ENCODE measurements around the gene TMPRSS11A.

TMPRSS11A gene

GRCh38 chr4:67911638-67912037 lies 51.7 kb downstream of the TMPRSS11A start:
- no peak for DNase-seq (ENCODE audit: low read depth)

DNA sequence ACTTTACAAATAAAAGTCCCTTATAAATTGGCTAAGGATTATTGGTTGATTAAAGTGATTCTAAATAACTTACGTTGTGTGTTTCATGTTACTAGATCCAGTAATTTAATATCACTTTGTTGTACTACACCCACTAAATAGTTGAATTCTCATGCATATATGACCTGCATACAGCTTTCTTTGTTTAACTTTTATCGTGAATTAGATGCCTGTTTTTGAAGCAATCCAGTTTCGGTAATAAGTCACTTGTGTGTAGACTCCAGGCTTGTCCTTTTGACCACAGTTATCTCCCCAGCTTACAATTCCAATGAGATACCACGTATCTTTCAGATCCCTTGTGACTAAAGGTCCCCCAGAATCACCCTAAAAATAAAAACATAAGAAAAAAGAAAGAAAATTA lies 52.2 kb downstream of the TMPRSS11A start:
- no peak for DNase-seq (ENCODE audit: low read depth)

DNA sequence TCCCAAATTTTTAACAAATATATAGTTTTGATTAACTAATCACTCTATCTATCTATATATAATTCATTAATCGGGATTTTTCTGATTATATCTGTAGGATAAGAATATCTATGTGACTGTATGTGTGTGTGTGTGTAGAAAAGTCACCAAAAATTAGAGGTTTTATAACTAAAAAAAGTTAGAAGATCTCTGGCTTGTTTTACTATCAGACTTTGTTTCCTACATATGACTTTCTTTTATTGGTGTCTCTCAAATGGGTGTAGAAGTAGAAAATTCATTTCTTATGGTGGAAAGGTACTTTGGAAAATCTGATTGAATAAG lies 52.7 kb downstream of the TMPRSS11A start:
- DNase-seq (ENCODE audit: low read depth), result no peak

DNA sequence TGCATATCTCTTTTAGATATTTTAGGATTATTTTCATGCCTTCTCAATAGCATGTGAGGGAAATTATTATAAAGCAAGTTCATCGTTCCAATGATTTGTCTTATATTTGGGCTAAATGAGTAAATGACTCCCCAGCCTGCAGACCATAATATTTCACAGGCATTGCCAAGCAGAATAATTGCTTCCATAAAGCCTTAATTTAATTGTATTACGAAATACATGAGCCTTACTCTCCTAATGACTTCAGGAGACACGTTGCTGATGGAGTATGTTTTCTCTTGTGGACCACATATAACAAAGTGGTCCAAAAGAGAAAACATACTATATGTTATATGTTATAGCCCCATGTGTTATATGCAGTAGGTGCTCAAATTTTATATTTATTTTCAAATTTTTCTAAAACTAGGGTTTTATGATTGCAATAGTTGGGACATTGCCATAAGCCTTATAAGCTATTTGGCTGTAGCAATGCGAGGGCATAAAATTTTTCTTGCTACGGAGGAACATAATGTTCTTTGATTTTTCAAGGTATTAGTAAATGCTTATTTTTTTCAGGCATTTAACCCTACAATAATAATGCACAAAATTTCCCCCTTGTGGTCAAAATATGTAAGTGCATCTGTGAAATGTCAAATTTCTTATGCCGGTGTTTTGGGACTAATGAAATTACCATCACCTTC lies 53.2 kb downstream of the TMPRSS11A start:
- no peak for DNase-seq (ENCODE audit: low read depth)

GRCh38 chr4:67907650-67908049 lies 55.6 kb downstream of the TMPRSS11A start:
- no peak for DNase-seq (ENCODE audit: low read depth)

- no peak for DNase-seq (ENCODE audit: low read depth)
Measured at GRCh38 chr4:67899096-67899495, 64.2 kb downstream of the TMPRSS11A start.

- no peak for DNase-seq (ENCODE audit: low read depth)
Measured at GRCh38 chr4:67897686-67898085, 65.6 kb downstream of the TMPRSS11A start.

DNA sequence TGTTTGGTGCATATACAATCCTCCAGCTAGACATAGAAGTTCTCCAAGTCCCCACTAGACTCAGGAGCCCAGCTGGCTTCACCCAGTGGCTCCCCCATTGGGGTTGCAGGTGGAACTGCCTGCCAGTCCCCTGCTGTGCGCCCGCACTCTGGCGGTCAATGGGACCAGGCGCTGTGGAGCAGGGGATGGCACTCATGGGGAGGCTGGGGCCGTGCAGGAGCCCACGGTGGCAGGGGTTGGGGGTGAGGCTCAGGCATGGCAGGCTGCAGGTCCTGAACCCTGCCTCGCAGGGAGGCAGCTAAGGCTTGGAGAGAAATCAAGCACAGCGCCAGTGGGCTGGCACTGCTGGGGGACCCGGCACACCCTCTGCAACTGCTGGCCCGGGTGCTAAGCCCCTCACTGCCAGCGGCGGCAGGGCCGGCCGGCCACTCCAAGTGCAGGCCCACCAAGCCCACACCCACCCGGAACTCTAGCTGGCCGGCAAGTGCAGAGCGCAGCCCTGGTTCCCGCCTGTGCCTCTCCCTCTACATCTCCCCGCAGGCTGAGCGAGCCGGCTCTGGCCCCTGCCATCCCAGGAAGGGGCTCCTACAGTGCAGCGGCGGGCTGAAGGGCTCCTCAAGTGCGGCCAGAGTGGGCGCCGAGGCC lies 66.8 kb downstream of the TMPRSS11A start:
- DNase-seq (ENCODE audit: low read depth), result no peak

DNA sequence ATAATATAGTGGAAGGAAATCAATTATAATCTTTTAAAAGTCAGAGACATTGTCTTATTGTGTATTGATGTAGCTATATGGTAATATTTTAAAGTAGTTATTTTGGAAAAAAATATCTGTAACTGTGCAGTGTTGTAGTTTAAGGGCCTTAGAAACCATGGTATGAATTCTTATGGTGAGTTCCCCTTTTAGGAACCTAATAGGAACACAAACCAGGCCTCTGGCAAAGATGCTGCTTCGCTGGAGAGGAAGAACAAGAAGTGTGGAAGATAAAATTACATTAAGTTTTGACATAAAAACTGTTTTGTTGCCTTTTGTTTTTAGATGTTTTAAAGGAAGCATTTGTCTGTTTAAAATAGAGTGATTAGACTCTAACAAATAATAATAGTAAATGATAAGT lies 68.6 kb downstream of the TMPRSS11A start:
- DNase-seq (ENCODE audit: low read depth), result no peak

DNA sequence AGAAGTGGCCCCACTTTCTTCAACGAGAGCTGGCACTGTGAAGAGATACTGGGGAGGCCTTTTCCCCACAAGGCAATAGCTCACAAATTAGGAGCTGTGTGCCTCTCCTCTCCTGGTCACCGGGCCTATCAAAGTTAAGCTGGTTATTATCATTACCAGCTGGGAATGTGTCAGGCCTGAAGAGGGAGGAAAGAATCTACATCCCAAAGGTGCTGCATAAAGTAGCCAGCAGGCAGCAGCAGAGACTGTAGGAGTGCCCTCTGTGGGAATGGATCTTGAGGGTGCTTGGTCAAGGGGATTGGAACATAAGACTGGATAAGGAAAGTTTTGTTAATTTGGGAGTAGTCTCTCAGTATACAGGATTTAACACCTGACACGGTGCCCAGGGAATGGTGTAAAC lies 70.4 kb downstream of the TMPRSS11A start:
- DNase-seq (ENCODE audit: low read depth), result no peak

DNA sequence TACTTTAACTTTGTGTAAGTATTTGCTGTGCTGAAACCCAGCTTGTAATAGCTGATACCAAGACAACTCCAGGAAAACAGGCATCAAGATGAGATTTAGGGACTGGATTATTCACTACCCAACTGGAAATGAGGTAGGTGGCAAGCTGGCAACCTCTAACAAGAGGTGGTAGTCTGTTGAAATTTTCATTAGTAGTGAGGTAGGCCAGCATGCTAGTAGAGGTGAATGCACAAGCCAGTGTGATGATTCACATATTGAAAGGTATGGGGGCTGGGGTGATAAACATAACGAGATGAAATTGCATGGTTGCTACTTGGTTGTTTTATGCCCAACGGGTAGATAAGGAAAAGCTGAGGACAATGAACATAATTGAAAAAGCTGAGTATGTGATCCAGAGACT lies 71.0 kb downstream of the TMPRSS11A start:
- DNase-seq (ENCODE audit: low read depth), result no peak

DNA sequence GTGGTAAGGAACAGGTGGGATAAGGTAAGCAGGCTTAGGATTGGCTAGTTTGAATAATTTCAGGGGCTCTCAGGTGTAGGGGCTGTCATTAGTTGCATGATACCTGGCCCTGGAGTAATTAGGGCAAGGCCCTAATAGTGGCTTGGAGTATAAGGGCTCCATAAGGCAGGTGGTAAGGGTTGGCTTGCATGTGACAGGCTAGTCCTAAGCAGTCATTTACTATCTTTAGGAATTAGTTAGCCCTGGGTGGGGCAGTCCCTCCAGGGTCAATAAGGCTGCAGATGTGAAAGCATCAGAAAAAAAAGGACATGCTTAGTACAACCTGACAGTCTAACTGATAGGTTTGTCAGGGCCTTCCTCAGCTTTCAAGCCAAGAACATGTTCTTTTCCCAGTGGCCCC lies 71.6 kb downstream of the TMPRSS11A start:
- no peak for DNase-seq (ENCODE audit: low read depth)

DNA sequence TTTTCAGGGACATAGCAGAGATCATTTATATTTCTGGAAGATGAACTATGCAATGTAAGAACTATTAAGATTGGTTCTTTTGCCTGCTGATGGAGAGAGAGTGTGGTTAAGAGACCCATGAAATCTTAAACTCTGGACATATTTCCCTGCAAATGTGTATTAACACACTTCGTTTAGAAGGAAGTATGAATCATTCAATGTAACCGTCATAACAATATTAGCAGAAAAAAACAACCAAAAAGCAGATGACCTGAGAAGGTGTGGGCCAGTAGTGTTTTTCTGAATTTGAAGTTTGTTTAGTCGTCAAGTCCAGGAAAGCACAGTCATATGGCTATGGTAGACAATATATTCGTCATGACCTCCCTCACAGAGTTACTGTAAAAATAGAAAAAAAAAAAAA lies 77.0 kb downstream of the TMPRSS11A start:
- no peak for DNase-seq (ENCODE audit: low read depth)

DNA sequence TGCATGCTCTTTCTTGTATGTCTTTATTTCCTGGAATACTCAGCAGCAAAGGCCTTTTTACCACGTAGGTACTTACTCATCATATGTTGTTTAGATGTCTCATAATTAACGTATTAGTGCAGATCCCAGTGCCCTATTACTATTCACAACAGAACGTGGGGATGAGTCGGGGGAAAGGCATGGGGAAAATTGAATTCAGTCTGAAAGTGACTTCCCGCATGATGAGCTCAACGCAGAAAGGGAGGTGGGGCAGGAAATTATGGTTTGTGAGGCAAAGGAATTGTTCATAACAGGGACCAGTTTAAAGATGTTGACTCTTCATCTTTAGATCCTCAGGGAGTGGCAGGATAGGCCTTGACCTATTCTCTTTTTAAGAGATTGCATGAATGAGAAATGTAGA lies 77.5 kb downstream of the TMPRSS11A start:
- no peak for DNase-seq (ENCODE audit: low read depth)

- no peak for DNase-seq (ENCODE audit: low read depth)
Measured at GRCh38 chr4:67884701-67885100, 78.6 kb downstream of the TMPRSS11A start.

DNA sequence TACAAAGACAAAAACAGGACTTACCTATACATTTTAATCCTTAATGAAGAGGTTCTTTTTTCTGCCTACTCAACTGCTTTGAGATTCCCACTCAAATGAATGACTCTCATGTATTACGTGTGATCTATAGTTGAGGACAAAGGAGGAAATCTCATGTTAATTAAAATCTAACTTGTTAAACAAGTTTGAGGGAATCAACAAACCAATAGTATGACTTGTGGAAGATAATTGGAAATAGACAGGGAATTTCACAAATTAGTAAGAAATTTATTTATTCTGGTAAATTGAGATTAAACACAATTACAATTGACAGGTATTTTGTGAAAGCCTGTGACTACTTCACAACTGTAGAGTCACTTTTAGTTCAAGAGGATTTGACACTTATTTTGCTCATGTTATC lies 79.4 kb downstream of the TMPRSS11A start, which contains the start of gene TMPRSS11D:
Gene TMPRSS11D (minus strand): TSS at position 101 of the 400 bp plus-strand sequence. CDS start 69 bp downstream, at position 32.
- DNase-seq (ENCODE audit: low read depth), result no peak

GRCh38 chr4:67883458-67883857 lies 79.8 kb downstream of the TMPRSS11A start:
- DNase-seq (ENCODE audit: low read depth), result no peak

DNA sequence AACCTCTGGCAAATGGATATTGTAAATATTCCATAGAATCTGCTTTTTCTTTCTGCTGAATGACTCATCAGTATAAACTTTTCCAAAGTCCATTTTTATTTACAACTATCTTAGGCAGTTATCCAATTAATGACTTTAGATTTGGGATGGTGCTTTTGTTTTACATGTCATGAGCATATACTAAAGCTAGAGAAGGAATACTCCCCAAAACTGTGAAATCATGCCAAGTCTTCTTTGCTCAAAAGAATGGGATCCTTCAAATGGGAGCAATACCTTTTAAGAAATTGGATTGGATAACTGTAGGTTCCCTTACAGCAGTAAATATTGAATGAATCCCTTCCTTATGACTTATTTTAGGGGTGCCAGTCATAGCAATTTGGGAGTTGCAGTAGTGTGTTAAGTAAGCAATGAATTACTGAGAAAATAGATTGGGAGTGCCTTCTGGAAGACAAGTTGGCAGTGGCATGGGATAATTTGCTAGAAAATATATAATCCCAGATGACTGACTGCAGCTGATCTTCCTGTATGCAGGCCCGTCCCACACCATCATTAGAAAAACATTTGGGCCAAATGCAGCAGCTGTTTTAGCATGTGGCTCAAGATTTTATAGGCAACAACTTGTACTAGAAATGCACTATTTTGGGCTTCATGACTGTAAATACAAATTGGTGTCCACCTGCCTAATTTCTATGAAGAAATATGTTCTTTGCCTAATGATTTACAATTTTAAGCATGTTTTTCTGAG lies 82.3 kb downstream of the TMPRSS11A start:
- no peak for DNase-seq (ENCODE audit: low read depth)

- no peak for DNase-seq (ENCODE audit: low read depth)
Measured at GRCh38 chr4:67879486-67879885, 83.8 kb downstream of the TMPRSS11A start.

- DNase-seq (ENCODE audit: low read depth), result no peak
Measured at GRCh38 chr4:67877086-67877485, 86.2 kb downstream of the TMPRSS11A start.

- DNase-seq (ENCODE audit: low read depth), result no peak
Measured at GRCh38 chr4:67874986-67875385, 88.3 kb downstream of the TMPRSS11A start.

DNA sequence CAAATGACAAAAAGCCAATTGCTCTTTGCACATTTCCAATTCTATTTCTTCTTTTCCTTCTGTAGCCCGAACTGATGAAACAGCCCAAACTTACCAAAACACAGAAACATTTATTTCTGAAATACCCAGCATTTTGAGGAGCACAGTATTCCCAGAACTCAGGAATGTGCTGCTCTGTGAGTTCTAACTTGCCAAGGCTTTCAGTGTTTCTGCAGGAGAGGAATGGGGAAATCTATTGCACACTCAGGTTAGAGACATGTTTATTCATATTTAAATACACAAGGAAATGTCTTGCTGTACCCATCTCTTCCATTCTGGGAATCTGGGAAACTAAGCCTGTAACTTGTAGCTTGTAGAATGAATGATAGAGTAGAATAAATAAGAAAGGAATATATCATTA lies 90.2 kb downstream of the TMPRSS11A start:
- DNase-seq (ENCODE audit: low read depth), result no peak

- DNase-seq (ENCODE audit: low read depth), result no peak
Measured at GRCh38 chr4:67871867-67872266, 91.4 kb downstream of the TMPRSS11A start.
